ENCODE measurements around the gene RAD51B.

DNA sequence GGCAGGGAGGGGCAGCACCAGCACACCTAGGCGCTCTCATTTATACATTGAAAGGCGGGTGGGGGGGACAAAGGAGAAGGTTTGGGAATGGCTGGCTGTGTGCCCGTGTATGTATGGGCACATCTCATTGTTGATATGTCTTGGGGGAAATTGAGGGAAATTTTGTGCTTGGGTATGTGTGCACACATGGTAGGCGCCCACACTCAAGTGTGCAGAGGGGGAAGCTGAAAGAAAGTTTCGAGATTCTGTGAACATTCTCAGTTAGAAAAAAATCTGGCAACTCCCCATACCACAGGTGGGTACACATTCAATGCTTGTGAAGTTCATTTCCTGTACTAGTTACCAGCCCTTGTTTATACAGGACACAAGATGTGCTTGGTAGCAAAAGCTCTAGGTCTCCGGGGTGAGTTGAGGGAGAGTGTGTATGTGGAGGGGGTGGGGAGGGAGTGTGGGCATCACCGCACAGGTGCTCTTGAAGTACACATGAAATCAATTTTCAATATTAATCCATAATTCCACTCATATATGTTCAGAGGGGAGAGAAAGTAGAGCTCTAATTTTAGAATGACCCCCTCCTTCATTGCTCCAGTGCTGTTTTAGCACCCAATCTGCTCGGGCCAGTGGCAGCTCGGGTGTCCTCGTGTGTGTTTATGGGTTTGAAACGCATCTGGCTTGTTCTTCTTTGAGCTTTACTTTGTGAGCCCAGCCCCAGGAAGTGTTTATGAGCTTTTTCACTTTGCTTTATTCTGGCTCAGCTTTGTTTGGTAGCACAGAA lies 687.3 kb downstream of the RAD51B start:
- no peak for TF ChIP-seq CTCF (conservative IDR thresholded peaks at IDR 0.05)
- no peak for TF ChIP-seq ZFX (IDR thresholded peaks at IDR 0.05)

Data from C4-2B (cell line).